CD4-positive, alpha-beta T cell treated with Interleukin-15 for 1 hour (primary cell): ENCODE results near the gene DCN.

Source experiments
- DNase-seq: peaks from one replicate; pipeline ENCODE4 v3.0.0-alpha.2; 2020

The DCN gene

DNA sequence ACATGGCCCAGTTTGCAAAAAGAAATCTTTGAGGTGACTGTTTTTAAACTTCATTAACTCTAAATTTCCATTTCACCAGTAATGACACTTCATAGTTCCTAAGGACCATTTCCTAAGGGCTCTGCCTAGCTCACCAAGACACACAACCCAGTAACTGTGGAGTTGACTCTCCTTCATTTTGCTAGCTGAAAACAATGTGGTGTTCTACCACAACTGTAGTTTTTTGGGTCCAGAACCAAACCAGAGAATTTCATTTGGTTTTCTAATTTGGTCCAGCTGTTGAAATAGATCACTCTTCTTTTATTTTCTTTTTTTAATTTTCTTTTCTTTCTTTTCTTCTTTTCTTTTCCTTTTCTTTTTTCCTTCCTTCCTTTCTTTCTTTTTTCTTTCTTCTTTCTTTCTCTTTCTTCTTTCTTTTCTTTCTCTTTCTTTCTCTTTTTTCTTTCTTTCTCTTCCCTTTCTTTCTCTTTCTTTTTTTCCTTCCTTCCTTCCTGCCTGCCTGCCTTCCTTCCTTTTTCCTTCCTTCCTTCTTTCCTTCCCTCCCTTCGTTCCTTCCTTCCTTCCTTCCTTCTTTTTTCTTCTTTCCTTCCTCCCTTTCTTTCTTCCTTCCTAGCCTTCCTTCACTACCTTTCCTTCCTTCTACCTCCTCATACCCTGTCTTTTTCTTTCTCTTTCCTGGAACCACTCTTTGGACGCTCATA is 52.8 kb downstream of the DCN start:
- no peak for DNase-seq

- no peak for DNase-seq
Observed at GRCh38 chr12:91127751-91128150, 54.9 kb downstream of the DCN start.

DNA sequence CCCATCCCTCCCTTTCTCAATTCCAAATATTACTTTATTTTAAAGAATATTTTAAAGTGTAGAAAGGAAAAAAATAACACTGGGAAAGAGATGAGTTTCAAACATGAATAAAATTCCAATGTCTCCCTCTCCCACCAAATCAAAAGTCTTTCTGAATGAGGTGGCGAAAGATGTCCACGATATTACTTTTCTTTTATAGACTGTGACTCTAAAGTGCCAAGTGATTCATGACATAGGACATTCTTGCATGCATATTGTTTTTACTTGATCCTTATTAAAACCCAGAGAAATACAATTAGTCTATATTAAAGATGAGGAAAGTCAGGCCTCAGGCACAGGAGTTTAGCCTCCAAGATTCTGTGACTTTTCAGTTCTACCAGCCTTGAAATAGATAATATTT is 55.3 kb downstream of the DCN start:
- DNase-seq = no peak

- DNase-seq = no peak
Observed at GRCh38 chr12:91126516-91126915, 56.1 kb downstream of the DCN start.

- no peak for DNase-seq
Observed at GRCh38 chr12:91123236-91123916, 59.2 kb downstream of the DCN start.

DNA sequence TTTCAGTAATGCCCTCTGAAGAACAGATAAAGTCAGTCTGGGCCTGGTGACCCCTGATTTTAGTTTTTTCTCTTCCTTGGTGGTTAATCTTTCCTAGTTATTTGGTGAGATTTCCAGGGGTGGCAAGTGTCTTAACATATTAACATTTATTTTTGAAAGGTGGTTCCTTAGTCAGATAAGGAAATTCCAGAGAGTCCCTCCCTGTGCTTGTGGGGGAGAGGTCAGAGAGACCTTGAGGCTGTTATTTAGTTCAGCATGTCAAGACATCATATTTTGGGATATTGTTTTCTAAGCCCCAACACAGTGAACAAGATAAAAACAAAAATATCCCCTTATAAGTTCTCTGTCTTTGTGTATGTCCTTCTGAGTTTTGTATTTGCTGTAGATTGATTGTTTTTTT is 61.8 kb downstream of the DCN start:
- no peak for DNase-seq

GRCh38 chr12:91119089-91119488 is 63.5 kb downstream of the DCN start:
- no peak for DNase-seq

DNA sequence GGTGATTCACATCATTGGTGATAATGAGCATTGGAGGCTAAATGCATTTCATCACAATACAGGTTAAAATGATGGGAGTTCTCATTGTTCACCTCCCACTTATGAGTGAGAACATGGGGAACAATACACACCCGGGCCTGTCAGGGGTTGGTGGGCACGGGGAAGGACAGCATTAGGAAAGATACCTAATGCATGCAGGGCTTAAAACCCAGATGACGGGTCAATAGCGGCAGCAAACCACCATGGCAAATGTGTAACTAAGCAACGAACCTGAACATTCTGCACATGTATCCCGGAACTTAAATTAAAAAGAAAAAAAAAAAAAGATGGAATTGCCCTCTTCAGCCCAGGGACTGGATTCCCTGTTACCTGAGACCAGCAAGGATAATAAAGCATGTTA is 69.0 kb downstream of the DCN start:
- DNase-seq = no peak

GRCh38 chr12:91111366-91112325 is 71.0 kb downstream of the DCN start, which contains the start of gene LUM:
LUM (minus strand) TSS chr12:91111494; CDS start chr12:91108979, 2,515 bp downstream.
- DNase-seq = no peak

DNA sequence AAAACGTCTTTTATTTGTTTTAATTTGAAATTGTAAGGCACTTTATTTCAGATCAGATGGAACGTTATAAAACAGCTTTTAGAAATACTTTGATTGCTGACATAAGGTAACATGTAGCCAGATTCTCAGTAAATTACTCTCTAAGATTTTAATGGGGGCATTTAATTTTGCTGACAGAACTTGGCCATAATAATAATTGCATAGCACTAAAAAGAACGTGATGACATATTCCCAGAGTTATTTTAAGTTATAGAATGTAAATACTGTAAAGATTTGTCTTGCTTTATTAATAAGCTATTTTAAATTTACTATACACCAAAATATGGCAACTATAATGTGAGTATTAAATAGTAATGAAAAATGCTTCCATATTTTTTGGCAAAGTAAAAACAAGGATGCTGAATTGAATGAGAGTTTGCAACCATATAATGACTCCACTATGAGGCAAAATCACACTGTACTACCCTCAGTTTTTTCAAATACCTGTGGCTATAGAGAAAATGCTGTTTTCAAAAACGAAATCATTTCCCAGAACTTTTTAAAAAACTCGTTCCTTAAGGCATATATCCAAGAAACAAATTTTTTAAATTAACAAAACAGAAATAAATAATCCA is 72.2 kb downstream of the DCN start:
- no peak for DNase-seq

DNA sequence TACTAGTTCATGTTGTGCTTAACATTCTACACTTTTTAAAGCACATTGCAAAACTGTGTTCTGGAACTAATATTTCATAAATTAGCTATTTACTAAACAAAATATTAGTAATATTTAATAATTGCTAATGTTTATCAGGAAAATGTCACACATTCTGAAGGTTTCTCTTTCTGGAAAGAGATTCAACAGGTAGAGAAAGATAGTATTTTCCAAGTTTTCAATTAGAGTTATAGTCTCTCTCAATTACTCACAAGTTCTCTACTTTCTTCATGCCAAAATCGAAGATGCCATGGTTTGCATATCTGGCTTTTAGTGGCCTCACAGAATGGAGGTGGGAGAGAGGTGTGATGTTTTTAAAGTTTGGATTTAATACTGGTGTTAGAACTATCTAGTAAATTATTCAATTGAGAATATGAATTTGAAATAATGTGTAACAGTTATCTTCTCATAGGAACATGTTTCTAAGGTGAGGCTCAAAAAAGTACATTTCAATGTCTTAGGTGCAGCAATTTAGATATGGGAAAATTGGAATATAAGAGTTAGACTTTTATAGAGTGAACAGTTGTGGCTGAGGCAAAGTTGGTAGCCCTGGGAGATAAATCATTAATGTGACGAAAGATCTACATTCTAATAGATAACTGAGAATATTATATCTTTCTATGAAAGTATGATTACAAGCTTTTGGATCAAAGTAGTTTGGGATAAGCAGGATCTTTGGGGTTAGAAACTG is 72.9 kb downstream of the DCN start:
- DNase-seq = no peak

GRCh38 chr12:91109148-91109564 is 73.5 kb downstream of the DCN start:
- DNase-seq = no peak

DNA sequence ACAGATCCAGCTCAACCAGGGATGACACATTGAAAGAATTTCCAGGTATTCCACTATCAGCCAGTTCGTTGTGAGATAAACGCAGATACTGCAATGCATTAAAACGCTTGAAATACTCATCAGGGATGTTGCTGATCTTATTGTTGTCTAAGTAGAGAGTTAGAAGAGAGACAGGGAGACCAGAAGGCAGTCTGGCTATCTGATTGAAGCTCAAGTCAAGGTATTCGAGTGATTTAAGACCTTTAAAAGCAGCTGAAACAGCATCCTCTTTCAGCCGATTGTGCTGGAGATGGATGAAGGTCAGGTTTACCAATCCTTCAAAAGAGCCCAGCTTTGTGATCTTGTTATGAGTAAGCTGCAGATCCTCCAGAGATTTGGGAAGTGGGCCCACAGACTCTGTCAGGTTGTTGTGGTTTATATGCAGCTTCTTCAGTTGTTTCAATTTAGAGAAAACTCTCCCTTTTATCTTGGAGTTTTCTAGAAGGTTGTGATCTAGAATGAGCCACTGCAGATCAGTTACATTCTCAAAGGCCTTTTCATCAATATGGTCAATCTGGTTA is 74.3 kb downstream of the DCN start:
- DNase-seq = no peak

DNA sequence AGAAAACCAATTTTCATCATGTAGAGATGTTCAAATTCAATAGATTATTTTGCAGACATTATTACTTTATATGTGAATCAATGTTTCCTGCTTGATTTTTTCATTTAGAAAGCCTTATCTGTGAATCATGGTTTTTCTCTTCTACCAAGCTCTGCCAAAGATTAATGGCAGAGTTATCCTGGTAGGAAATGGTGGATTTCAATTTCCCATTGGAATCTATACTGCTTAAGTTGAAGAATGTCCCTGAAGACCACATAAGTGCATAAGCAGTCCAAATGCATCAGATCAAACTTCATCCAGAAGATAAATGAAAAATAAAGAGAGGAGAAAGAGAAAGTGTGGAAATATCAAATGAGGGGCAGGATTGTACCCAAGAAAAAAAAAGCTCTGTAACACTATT is 76.3 kb downstream of the DCN start:
- no peak for DNase-seq

DNA sequence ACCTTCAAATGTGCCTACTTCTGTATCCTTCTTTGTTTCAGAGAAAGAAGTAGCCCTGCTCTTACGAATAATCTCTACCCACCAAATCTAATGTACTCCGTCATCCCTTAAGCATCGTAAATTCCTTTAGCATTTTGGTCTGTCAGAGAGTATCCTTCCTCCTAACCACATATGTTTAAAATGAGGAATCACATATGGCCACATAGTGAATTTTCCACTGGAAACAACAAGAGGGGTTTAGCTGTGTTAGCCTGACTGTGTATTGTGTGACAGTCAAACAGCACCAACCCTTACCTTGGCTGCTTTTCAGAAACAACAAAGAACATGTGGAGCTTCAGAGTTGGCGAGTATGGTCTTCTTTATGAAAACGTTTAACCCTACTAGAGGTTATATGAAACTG is 76.8 kb downstream of the DCN start:
- no peak for DNase-seq

DNA sequence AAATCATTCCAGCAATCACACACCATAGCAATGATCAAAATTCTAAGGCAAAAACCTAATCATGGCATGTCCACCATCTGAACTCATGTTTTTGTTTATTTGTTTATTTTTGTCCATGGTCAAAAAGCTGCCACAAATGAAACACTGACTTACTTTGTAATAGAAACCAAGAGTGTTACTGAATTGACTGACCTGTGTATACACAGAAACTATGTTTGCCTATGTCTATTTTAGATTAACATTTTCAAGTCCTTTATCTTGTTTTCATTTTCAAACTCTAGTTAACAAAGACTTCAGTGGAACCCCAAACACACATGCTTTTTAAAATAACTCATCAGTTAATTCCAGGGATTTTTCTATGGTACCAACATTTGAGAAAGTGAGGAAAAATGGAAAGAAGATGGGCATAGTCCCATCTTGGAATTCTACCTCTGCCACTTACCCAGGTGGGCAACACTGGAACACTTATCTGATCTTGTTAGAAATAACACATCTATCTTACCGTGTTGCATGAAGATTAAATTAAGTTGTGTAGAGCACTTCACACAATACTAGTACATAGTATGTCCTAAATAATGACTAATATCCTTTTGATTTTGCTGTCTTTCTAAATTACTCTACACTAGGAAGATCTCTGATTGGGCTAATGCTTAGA is 77.7 kb downstream of the DCN start:
- DNase-seq = no peak

- no peak for DNase-seq
Observed at GRCh38 chr12:91103624-91104023, 79.0 kb downstream of the DCN start.

GRCh38 chr12:91103101-91103500 is 79.5 kb downstream of the DCN start:
- DNase-seq = no peak

- no peak for DNase-seq
Observed at GRCh38 chr12:91100906-91101305, 81.7 kb downstream of the DCN start.

GRCh38 chr12:91099836-91100235 is 82.8 kb downstream of the DCN start:
- no peak for DNase-seq

DNA sequence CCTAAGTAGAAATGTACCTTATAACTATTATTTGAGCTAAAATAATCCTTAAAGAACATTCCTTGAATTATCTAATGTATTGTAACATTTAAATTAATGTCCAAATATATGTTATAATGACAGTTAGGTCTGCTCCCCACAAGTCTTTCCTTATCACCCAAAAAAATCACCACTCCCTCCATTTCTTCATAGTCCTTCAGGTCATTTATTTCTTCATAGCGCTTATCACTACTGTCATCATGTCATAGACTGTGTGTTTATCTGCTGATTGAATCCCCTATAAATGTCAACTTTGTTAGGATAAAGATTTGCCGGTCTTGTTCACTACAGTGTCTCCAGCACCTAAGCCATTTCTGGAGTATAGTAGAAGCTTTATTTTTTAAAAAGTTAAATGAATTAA is 83.3 kb downstream of the DCN start:
- DNase-seq = no peak

DNA sequence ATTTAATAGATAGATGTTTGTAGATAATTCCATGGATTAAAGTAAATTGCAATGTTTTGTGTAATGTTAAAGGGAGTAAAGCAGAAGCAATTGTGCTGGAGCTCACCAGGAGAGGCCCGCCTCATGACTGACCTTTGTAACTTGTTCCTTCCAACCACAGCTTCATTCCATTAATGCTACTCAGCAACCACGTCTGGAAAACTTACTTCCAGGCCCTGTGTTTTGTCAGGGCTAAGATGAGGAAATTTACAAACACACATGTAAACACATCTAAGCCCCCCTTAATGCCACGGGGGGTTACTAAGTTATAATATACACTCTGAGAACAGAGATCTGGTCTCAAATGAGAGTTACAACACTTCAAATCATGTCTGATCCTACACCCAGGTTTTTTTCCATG is 83.7 kb downstream of the DCN start:
- DNase-seq = no peak
